Right atrium auricular region (tissue), 2 donors: ENCODE results near the gene TRIM69. TPM values are rescaled to one million over a fixed set of nuclear protein-coding genes. Genes with fewer than 3 reads are reported as not detected.
"Not testable (repeated sequence)": the region's sequence is repeated elsewhere in the genome, so short reads cannot be mapped to it uniquely, and the experiment has no call there.

Experiments used
- DNase-seq: peaks from one replicate; pipeline ENCODE4 v3.0.0-alpha.2; 2019; ENCODE audit warnings: low spot score
- H3K27ac ChIP-seq, 2 donors: fragments of 200-600 bp; sonication (generic); 1 replicate in 1 of 2; 2 replicates in 1 of 2; pipeline ENCODE4 v1.5.1; 2016 to 2019
- H3K27me3 ChIP-seq, 2 donors: fragments of 200-600 bp; sonication (generic); one replicate each; pipeline versions ENCODE4 v1.5.1 to v1.6.0; 2017 to 2019
- H3K36me3 ChIP-seq: fragments of 200-600 bp; sonication (generic); one replicate; pipeline ENCODE4 v1.5.1; 2016
- H3K4me1 ChIP-seq, 2 donors: fragments of 200-600 bp; sonication (generic); one replicate each; pipeline versions ENCODE4 v1.5.1 to v1.6.0; 2017 to 2019
- H3K4me3 ChIP-seq, 2 donors: fragments of 200-600 bp; sonication (generic); 1 replicate in 1 of 2; 2 replicates in 1 of 2; pipeline ENCODE4 v1.5.1; 2017 to 2019; ENCODE audit warnings: mild to moderate bottlenecking in 1 of 2, moderate library complexity in 1 of 2
- H3K9me3 ChIP-seq, 2 donors: fragments of 200-600 bp; sonication (generic); one replicate each; pipeline ENCODE4 v1.5.1; 2019
- total RNA-seq, 2 donors: library from RNA; depleted of rRNA; stranded (reverse); fragments of >200 nt; gene quantifications; one replicate each; pipeline ENCODE4 v1.1.0, GENCODE V29; 2016
- TF ChIP-seq, protein P1 (sequence below), 2 donors: fragments of 200-600 bp; sonication (generic); IDR thresholded peaks; one replicate each; pipeline ENCODE4 v1.5.1; 2019; ENCODE audit warnings: antibody characterized with exemption in 2 of 2

TRIM69 gene
- total RNA-seq, 2 donors from 2014 or later: 28.9 to 55.1 TPM

DNA sequence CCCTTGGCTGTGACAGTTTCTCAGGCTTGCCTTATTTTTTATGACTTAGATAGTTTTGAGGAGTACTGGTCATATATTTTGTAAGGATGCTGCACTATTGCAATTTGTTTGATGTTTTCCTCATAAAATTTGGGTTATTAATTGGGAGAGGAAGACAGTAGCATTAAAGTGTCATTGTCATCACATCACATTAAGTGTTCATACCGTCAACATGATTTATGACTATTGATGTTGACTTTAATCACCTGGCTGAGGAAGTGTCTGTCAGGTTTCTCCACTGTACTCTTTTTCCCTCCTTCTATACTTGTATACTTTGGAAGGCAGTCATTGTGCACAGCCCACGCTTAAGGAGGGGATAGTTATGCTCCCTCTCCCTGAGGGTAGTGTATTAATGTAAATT, 26.9 kb downstream of the TRIM69 start:
- H3K9me3 ChIP-seq: no peaks in the 10 kb centered on the region
- no peaks in the 10 kb centered on the region for H3K4me1 ChIP-seq
- no peaks in the 10 kb centered on the region for H3K27me3 ChIP-seq
- no peaks in the 10 kb centered on the region for H3K36me3 ChIP-seq
- H3K4me3 ChIP-seq: no peak overlapping the region
- TF ChIP-seq, protein P1, sequence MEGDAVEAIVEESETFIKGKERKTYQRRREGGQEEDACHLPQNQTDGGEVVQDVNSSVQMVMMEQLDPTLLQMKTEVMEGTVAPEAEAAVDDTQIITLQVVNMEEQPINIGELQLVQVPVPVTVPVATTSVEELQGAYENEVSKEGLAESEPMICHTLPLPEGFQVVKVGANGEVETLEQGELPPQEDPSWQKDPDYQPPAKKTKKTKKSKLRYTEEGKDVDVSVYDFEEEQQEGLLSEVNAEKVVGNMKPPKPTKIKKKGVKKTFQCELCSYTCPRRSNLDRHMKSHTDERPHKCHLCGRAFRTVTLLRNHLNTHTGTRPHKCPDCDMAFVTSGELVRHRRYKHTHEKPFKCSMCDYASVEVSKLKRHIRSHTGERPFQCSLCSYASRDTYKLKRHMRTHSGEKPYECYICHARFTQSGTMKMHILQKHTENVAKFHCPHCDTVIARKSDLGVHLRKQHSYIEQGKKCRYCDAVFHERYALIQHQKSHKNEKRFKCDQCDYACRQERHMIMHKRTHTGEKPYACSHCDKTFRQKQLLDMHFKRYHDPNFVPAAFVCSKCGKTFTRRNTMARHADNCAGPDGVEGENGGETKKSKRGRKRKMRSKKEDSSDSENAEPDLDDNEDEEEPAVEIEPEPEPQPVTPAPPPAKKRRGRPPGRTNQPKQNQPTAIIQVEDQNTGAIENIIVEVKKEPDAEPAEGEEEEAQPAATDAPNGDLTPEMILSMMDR (IDR thresholded peaks at IDR 0.05): no peak
- no peak for DNase-seq
- H3K27ac ChIP-seq: no peak overlapping the region

DNA sequence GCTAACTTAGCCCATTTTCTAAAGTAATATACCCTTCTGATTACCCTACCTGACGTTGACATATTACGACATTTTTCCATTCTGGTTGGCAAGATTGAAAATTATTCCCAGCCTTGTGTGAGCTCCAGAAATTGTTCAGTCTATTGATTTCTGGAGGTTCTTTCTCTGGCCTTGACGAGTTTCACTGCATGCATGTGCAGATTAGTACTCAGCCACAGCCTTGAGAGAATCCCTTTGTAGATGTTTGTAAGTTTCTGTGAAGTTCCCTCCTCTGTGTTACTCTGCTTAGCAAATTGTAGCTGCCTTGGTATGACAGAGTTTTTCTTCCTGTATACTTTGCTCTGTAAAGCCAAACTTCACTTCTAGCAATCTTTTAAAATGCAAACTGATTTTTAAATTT, 27.5 kb downstream of the TRIM69 start:
- H3K27me3 ChIP-seq: no peaks in the 10 kb centered on the region
- no peaks in the 10 kb centered on the region for H3K9me3 ChIP-seq

GRCh38 chr15:44765036-44765435, 28.7 kb downstream of the TRIM69 start:
- Histone ChIP-seq H3K27ac (no peak overlapping the region), H3K4me1 (no peaks in the 10 kb centered on the region), H3K9me3 (no peaks in the 10 kb centered on the region), H3K27me3 (no peaks in the 10 kb centered on the region), H3K4me3 (no peak overlapping the region), H3K36me3 (no peaks in the 10 kb centered on the region)
- no peak for DNase-seq
- TF ChIP-seq, protein P1 (IDR thresholded peaks at IDR 0.05): no peak

More for the DNA sequence above, 27.5 kb downstream of the TRIM69 start:
- H3K4me1 ChIP-seq: no peaks in the 10 kb centered on the region
- TF ChIP-seq, protein P1 (IDR thresholded peaks at IDR 0.05): no peak
- H3K36me3 ChIP-seq: no peaks in the 10 kb centered on the region
- H3K4me3 ChIP-seq: no peak overlapping the region
- H3K27ac ChIP-seq: no peak overlapping the region
- DNase-seq: no peak

DNA sequence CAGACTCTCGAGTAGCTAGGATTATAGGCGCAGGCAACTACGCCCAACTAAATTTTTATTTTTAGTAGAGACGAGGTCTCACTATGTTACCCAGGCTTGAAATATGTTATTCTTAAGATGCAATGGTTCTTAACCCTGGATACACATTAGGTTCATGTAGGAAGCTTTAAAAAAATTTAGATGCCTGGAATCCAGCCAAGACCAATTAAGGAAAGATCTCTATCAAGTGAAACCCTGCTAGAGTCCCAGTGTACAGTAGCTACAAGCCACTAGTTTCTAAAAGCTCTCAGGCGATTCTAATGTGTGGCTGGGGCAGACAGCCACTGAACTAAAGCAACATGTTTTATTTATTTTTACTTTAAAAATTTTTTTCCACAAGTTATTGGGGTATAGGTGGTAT, 33.2 kb downstream of the TRIM69 start:
- no peak for DNase-seq
- Histone ChIP-seq H3K36me3 (no peaks in the 10 kb centered on the region), H3K4me3 (no peak overlapping the region), H3K27ac (no peak overlapping the region), H3K9me3 (peaks cover 0 to 15% of the 10 kb centered on the region in 2 donors), H3K27me3 (no peaks in the 10 kb centered on the region), H3K4me1 (no peaks in the 10 kb centered on the region)
- TF ChIP-seq, protein P1 (IDR thresholded peaks at IDR 0.05): no peak

DNA sequence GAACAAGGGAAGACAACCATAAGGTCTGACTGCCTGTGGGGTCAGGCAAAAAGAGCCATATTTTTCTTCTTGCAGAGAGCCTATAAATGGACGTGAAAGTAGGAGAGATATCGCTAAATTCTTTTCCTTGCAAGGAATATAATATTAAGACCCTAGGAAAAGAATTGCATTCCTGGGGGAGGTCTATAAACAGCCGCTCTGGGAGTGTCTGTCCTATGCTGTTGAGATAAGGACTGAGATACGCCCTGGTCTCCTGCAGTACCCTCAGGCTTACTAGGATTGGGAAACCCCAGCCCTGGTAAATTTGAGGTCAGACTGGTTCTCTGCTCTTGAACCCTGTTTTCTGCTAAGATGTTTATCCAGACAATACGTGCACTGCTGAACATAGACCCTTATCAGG, 34.4 kb downstream of the TRIM69 start:
- not testable (repeated sequence) for H3K27ac ChIP-seq, H3K36me3 ChIP-seq, H3K27me3 ChIP-seq, H3K4me3 ChIP-seq, H3K4me1 ChIP-seq, DNase-seq
- H3K9me3 ChIP-seq: peaks cover 0 to 15% of the 10 kb centered on the region in 2 donors

DNA sequence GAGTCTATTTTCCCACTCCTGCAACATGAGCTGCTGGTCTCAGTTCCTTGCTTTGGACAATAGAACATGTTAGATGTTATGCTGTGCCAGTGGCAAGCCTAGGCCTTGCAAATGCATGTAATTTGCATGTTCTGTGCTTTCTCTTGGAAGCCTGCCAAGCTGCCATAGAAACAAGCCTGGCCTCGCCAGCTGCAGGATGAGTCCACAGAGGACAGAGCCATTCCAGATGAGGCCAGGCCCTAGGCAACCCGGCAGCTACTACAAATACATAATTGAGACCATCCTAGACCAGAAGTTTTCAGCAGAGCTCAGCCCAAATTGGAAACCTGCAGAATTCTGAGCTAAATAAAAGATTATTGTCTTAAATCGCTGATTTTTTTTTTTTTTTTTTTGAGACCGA, 39.6 kb downstream of the TRIM69 start:
- TF ChIP-seq, protein P1 (IDR thresholded peaks at IDR 0.05): no peak
- Histone ChIP-seq H3K36me3 (no peaks in the 10 kb centered on the region), H3K4me1 (no peaks in the 10 kb centered on the region), H3K27me3 (no peaks in the 10 kb centered on the region), H3K4me3 (no peak overlapping the region), H3K9me3 (peaks cover 0 to 8% of the 10 kb centered on the region in 2 donors), H3K27ac (no peak overlapping the region)
- DNase-seq: no peak
